Cardiac fibroblast (primary cell): ENCODE results near the gene FKBP7.

ENCODE experiments used
- DNase-seq, 2 donors: peaks; one replicate each; pipeline versions ENCODE4 v3.0.0 to v3.0.0-alpha.2; 2010; ENCODE audit warnings: low read depth in 2 of 2
- H3K4me3 ChIP-seq, 2 donors: replicated peaks in 1 of 2; 1 replicate in 1 of 2; 2 replicates in 1 of 2; pipeline ENCODE4 v1.5.1; 2011; ENCODE audit warnings: low read depth in 2 of 2, low read length in 2 of 2, mild to moderate bottlenecking in 2 of 2, moderate library complexity in 1 of 2
- CTCF ChIP-seq: IDR thresholded peaks from one replicate; pipeline ENCODE4 v1.5.1; 2011; ENCODE audit warnings: low read depth, mild to moderate bottlenecking, low read length, inconsistent platforms

The FKBP7 gene

GRCh38 chr2:178496049-178496448 lies 17.6 kb upstream of the FKBP7 start:
- DNase-seq: no peak
- no peak for TF ChIP-seq CTCF
- no peak overlapping the region for H3K4me3 ChIP-seq

GRCh38 chr2:178491612-178492011 lies 13.2 kb upstream of the FKBP7 start:
- no peak for DNase-seq
- no peak overlapping the region for H3K4me3 ChIP-seq
- no peak for TF ChIP-seq CTCF

GRCh38 chr2:178485356-178485755 lies 7.0 kb upstream of the FKBP7 start:
- no peak for TF ChIP-seq CTCF
- H3K4me3 ChIP-seq: no peak overlapping the region
- peak in 1 of 2 donors; percentile 22 for DNase-seq

GRCh38 chr2:178484245-178485041 lies 6.0 kb upstream of the FKBP7 start:
- peak; percentile 39 to 60 for DNase-seq
- H3K4me3 ChIP-seq: no peak overlapping the region
- TF ChIP-seq CTCF: no peak

- no peak for DNase-seq
- H3K4me3 ChIP-seq: no peak overlapping the region
These were observed 4.0 kb upstream of the FKBP7 start for GRCh38 chr2:178482437-178482836.

GRCh38 chr2:178480227-178481181 lies 2.1 kb upstream of the FKBP7 start, which contains the start of gene PLEKHA3:
PLEKHA3 (plus strand) TSS chr2:178480457; CDS start chr2:178480870, 413 bp downstream.
- DNase-seq: peak; percentile 97 to 99
- TF ChIP-seq CTCF: no peak
- H3K4me3 ChIP-seq: peak within 1 kb of the TSS; percentile 73 to 80

More at GRCh38 chr2:178482437-178482836, 4.0 kb upstream of the FKBP7 start:
- TF ChIP-seq CTCF: no peak
